KOPT-K1 (cell line): ENCODE results near the gene FADS1.

Source experiments
- H3K27ac ChIP-seq: fragments of 200-600 bp; sonication (generic); 2 replicates; pipeline ENCODE4 v1.5.1; 2016; ENCODE audit warnings: antibody characterized with exemption, mild to moderate bottlenecking, low read depth, low read length; ENCODE audit not compliant: poor library complexity, severe bottlenecking
- H3K36me3 ChIP-seq: fragments of 200-600 bp; sonication (generic); 2 replicates; pipeline ENCODE4 v1.5.1; 2017; ENCODE audit warnings: antibody characterized with exemption, mild to moderate bottlenecking, low read length, moderate library complexity; ENCODE audit not compliant: insufficient read depth
- H3K9me3 ChIP-seq: fragments of 200-600 bp; sonication (generic); 2 replicates; pipeline ENCODE4 v1.5.1; 2017; ENCODE audit warnings: antibody characterized with exemption, low read length, mild to moderate bottlenecking; ENCODE audit not compliant: insufficient read depth, poor library complexity, severe bottlenecking

The FADS1 gene

DNA sequence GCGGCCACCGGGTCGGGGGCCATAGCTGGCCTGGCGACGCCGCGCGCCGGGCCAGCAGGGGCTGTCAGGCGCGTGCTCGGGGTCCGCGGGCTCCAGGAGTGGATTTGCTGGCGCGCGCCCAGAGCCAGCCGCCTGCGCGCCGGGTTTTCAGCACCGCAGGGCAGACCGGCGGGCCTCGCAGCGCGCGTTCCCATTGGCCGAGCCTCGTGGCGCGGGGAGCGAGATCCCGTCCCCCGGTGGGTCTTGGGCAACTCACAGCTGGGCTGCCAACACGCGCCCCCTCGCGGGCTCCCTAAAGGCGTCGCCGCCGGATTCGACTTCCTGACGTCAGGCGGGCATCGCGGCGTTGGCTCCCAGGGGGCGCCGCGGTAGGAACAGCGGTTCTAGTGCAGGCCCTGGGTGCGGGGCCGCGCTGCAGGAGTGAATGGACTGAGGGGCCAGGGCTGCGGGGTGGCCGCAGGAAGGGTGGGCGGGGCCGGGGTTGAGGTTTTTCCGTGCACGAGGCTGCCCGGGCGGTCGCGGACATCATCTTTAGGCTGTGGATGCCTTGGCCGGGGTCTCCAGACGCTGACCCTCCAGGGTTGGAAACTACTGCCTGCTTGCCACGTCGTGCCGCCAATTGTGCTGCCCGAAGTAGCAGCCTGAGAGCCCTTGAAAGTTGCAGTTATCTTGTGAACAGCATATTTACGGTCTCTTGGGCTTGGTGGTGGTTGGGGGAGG, at the start of gene FADS1:
Gene FADS1 (minus strand): TSS at position 268 of the 720 bp plus-strand sequence. CDS start 74 bp downstream, at position 194.
- peak within 1 kb of the TSS; percentile 95 for H3K27ac ChIP-seq
- H3K36me3 ChIP-seq: peaks cover 25% of the 10 kb centered on the region
- no peaks in the 10 kb centered on the region for H3K9me3 ChIP-seq

DNA sequence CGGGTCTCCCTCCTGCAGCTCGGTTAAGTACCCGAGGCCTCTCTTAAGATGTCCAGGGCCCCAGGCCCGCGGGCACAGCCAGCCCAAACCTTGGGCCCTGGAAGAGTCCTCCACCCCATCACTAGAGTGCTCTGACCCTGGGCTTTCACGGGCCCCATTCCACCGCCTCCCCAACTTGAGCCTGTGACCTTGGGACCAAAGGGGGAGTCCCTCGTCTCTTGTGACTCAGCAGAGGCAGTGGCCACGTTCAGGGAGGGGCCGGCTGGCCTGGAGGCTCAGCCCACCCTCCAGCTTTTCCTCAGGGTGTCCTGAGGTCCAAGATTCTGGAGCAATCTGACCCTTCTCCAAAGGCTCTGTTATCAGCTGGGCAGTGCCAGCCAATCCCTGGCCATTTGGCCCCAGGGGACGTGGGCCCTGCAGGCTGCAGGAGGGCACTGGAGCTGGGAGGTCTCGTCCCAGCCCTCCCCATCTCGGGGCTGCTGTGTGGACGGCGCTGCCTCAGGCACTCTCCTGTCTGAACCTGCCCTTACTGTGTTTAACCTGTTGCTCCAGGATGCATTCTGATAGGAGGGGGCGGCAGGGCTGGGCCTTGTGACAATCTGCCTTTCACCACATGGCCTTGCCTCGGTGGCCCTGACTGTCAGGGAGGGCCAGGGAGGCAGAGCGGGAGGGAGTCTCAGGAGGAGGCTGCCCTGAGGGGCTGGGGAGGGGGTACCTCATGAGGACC, 49.6 kb upstream of the FADS1 start:
- peaks cover 62% of the 10 kb centered on the region for H3K36me3 ChIP-seq
- no peak overlapping the region for H3K27ac ChIP-seq

DNA sequence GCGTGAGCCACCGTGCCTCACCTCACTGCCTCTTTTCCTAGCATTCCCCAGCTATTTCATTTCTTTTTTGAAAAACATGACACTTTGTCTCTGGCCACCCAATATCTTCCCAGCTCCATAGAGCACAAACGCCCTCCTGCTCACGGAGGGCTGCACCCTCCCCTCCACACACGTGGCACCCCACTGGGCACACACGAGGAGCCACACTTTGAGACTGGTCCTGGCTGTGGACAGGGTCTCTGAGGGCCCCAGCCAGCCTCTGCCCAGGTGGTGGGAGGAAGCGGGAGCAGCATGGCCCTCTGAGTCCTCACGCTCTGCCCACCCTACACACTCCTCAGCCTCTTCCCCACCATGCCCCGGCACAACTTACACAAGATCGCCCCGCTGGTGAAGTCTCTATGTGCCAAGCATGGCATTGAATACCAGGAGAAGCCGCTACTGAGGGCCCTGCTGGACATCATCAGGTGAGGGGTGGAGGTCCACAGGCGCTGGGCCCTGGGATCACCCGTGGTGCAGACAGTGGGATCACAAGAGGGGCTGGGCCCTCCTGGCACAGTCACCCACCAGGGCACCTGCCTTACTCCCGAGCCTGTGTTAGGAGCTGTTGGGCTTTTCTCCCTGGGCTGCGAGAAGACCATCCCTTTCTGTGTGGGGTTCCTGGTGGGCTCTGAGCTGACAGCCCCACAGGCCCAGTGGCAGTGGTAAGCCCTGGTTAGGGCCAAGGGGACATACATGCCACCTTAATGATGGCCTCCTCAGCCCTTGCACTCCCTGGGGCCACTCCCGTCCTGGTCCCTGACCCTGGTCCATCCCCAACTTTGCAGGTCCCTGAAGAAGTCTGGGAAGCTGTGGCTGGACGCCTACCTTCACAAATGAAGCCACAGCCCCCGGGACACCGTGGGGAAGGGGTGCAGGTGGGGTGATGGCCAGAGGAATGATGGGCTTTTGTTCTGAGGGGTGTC, 48.3 kb upstream of the FADS1 start:
- Histone ChIP-seq H3K36me3 (peaks cover 75% of the 10 kb centered on the region), H3K27ac (no peak overlapping the region), H3K9me3 (no peaks in the 10 kb centered on the region)

More for the DNA sequence above, 49.6 kb upstream of the FADS1 start:
- no peaks in the 10 kb centered on the region for H3K9me3 ChIP-seq

DNA sequence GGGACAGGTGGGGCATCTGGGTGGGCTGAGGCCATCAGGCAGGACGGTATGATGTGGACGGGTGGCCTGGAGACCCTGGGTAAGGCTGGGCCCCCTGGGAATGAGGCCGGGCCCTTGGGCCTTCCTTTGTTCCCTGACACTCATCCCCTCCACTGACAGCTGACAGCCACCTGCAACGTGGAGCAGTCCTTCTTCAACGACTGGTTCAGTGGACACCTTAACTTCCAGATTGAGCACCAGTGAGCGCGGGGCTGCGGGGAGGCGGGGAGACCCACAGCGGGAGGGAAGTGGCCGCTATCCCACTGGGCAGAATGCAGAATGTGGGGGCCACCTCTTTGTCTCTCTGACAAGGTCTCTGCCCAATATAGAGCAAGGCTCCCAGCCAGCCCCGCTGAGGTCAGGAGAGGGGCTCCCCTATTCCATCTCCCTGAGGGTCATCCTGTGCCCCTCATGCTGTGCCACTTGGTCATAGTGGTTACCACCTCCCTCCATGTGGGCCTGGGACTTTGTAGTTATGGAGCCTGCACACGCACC, 46.8 kb upstream of the FADS1 start:
- peaks cover 90% of the 10 kb centered on the region for H3K36me3 ChIP-seq
- H3K9me3 ChIP-seq: no peaks in the 10 kb centered on the region
- no peak overlapping the region for H3K27ac ChIP-seq

DNA sequence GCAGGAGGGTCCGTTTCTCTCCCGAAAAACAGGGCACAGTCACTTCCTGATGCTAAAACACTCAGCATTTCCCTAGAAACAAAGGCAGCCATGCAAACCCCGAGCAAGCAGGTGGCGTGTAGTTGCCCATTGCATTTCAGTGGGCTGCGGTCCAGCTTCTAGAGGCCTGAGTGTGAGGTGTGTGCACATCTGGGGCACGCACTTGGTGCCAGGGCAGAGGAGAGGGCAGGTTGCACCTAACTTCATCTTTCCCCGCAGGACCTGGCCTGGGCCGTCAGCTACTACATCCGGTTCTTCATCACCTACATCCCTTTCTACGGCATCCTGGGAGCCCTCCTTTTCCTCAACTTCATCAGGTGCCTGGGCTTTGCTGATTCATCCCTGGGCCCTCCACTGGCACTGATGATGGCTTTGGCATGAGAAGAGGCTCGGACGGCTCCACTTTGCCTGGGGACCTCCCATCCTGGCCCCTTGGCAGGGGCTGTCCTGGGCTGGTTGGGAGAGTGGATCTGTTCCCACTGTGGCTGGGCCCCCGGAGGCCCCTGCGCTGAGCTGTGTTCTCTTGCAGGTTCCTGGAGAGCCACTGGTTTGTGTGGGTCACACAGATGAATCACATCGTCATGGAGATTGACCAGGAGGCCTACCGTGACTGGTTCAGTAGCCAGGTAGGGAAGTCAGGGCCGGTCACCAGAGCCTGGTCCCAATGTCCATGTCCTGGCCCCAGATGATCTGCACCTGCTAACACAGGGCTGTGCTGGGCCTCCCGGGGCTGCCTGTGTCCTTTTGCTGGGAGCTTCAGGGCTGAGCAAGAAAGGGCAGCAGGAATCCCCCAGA, 46.1 kb upstream of the FADS1 start:
- peaks cover 96% of the 10 kb centered on the region for H3K36me3 ChIP-seq
- no peaks in the 10 kb centered on the region for H3K9me3 ChIP-seq
- H3K27ac ChIP-seq: no peak overlapping the region

DNA sequence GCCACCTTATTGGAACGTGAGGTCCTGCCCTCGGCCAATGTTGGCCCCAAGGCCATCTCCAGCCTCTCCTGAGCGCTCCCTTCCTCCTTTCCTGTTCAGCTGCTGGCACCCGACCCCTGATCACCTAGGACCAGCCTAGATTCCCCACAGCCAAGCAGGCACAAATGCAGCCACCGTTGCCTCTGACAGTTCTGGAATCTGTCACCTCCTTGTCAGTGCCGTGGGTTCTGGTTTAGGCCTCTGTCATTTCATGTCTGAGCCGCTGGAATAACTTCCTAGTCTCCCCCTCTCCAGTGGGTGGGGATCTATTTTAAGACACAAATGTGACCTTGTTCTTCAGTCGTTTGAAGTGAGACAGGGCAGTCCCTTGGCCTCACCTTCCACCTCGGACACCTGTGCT, 44.8 kb upstream of the FADS1 start:
- no peaks in the 10 kb centered on the region for H3K9me3 ChIP-seq
- H3K36me3 ChIP-seq: peaks cover 100% of the 10 kb centered on the region
- H3K27ac ChIP-seq: no peak overlapping the region

DNA sequence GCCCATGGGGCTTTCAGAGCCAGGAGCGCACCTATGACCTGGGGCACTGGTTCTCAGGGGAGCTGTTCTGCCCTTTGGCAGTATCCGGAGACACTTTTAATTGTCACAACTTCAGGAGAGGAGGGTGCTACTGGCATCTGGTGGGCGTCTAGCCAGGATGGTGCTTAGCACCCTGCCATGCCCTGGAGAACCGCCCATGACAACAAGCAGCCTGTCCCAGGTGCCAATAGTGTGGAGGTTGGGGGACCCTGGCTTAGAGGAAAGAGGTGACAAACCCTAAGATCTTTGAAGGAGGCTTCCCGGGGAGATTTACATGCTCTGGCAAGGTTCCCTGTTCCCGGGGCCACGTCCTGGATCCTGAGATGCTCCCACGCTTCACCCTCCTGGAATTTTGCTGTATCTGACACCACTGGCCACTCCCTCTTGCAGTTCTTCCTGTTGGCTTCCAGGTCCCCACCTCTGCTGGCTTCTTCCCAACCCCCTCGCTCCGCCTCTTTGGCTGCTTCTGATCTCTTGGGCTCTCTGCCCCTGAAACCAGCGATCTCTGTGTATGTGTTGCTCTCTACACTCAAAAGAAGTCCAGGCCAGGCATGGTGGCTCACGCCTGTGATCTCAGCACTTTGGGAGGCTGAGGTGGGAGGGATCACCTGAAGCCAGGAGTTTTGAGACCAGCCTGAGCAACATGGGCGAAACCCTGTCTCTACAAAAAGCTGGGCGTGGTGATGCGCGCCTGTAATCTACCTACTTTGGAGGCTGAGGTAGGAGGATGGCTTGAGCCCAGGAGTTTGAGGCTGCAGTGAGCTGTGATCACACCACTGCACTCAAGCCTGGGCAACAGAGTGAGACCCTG, 43.5 kb upstream of the FADS1 start:
- H3K9me3 ChIP-seq: no peaks in the 10 kb centered on the region
- no peak overlapping the region for H3K27ac ChIP-seq
- H3K36me3 ChIP-seq: peaks cover 100% of the 10 kb centered on the region

DNA sequence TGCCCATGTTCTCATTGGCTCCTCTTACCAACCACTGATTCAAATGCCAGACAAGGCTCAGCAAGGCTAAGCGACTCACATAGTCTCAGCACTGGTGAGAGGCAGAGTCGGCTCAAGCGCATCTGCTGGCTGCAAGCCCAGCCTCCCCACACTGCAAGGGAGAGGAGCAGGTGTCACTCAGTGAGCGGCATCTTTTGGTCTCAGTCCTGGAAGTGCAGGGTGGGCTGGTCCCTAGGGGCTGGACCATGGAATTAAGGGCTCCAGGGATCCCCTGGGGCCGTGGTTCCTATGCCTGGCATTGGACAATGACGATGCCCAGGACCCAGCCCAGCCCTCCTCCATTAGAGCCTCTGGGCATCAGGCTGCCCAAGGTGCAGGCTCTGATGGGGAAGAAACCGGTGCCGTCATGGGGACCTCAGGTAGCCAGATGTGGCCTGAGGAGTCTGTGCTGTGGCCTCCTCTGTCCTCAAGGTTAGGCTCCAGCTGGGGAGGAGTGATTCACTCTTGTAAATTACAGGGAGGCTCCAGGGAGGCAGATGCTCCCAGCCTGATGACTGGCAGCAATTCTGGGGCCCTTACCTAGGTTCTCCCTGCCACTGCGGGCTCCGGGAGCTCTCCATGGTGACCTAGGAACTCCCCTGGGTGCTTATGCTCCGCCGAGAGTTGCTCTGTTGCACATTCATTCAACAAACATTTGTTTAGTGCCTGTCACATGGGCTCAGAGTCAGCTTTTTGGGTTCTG, 39.3 kb upstream of the FADS1 start:
- H3K27ac ChIP-seq: no peak overlapping the region
- H3K36me3 ChIP-seq: peaks cover 100% of the 10 kb centered on the region
- H3K9me3 ChIP-seq: no peaks in the 10 kb centered on the region

DNA sequence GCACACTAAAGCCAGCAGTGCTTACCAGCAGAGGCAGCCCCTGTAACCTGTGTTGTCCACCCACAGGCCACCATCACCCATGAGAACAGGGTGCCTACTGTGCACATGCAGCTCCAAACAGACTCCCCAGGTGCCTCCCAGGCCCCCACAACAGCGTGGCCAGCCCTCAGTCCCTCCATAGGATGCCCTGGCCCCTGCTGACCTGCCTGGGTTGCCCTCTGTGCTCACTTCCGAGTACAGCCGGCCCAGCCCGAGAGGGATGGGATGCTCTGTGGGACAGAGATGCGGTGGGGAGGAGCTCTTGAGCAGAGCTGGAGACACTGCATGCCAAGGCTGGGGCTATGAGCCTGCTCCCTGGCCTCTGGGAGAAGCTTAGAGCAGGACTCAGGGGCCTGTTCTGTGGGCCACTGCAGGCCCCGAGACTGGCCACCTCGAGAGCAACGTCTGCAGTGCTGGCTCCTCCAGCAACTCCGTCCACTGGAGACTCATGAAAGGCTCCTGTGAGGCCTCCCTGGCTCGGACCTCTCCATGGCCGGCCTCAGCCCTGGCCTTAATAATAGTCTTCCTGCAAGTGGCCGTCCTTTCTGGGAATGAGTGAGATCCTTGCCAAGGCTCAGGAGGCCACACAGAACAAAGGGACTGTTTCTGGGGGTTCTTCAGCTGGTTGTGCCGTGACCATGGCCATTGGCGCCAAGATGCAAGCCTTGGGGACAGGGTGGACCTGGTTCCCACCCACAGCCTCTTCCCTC, 38.3 kb upstream of the FADS1 start:
- no peaks in the 10 kb centered on the region for H3K9me3 ChIP-seq
- peaks cover 100% of the 10 kb centered on the region for H3K36me3 ChIP-seq
- no peak overlapping the region for H3K27ac ChIP-seq

DNA sequence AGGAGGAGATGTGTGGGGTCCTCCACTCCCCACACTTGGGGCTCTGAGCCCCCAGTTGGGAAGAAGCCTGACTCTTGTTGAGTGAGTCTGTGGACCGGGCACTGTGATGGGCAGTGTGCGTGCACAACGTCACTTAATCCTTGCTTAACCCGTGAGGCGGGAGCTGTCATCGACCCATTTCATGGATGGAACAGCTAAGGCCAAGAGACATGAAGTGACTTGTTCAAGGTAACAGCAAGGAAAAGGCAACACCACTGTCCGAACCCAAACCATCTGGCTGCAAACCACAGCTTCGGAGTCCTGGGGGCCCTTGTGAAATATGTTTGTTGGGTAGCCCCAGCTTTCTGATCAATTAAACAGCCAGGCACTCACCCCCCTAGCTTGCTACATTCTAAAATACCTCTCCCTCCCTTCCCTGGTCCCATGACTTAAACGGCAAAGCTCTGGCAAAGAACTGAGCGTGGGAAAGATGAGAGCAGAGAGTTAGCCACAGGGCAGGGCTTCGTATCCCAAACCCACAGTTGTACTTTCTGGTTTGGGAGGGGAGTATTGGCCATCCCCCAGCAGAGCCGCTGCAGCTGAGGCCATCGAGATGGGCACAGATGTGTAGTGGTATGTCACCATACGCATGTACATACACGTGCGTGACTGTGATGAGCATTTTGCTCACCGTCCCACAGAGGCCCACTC, 37.5 kb upstream of the FADS1 start:
- H3K9me3 ChIP-seq: no peaks in the 10 kb centered on the region
- no peak overlapping the region for H3K27ac ChIP-seq
- H3K36me3 ChIP-seq: peaks cover 100% of the 10 kb centered on the region

DNA sequence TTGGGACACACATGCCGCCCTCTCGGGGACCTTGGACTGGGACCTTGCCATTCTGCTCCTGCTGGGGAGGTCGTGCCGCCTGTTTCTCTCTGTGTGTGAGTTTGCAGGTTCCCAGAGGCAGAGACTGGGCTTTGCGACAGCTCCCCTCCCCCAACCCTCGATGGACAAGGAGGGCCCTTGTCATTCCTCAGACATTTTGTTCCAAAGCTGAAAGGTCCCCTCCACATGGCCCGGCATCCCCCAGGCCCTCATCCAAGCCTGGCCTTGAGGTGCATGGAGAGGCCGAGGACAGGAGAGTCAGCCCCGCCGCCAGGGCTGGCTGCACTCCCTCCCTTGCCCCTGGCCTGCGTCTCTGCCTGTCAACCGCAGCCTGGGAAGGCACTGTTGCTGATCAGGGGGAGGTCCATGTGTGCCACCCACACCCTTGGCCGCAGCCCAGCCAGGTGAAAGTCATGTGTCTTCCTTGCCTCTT, 36.9 kb upstream of the FADS1 start:
- H3K27ac ChIP-seq: no peak overlapping the region
- H3K36me3 ChIP-seq: peaks cover 100% of the 10 kb centered on the region
- H3K9me3 ChIP-seq: no peaks in the 10 kb centered on the region

DNA sequence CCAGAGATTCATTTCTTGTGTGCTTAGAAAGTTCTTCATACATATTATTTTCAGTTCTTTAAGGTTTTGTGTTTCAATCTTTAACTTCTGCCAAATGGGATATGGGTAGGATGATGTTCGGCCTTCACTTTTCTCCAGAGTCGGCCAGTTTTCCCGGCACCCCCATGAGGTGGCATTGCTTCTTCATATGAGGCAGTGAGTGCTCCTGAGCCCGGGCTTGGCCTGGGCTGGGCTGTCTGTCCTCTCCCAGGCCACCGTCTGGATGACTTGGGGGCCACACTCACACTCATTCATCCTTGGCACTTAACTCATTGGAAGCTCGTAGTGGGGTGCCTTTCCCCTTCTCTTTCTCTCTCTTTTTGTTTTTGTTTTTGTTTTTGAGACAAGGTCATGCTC, 35.1 kb upstream of the FADS1 start:
- H3K36me3 ChIP-seq: peaks cover 100% of the 10 kb centered on the region
- H3K27ac ChIP-seq: no peak overlapping the region
- H3K9me3 ChIP-seq: no peaks in the 10 kb centered on the region
